Vagina (tissue), 2 donors: ENCODE data around the gene TTC23. TPM values are rescaled to one million over a fixed set of nuclear protein-coding genes. Genes with fewer than 3 reads are reported as not detected.
"Not testable (repeated sequence)": the region's sequence is repeated elsewhere in the genome, so short reads cannot be mapped to it uniquely, and the experiment has no call there.

Experiments used
- DNase-seq, 2 donors: peaks; one replicate each; pipeline ENCODE4 v3.0.0-alpha.2; 2017; ENCODE audit errors: extremely low spot score in 2 of 2
- H3K27ac ChIP-seq: fragments of 200-600 bp; sonication (generic); one replicate; pipeline ENCODE4 v1.5.1; 2019
- H3K27me3 ChIP-seq: fragments of 200-600 bp; sonication (generic); one replicate; pipeline ENCODE4 v1.5.1; 2019
- H3K36me3 ChIP-seq, 2 donors: fragments of 200-600 bp; sonication (generic); one replicate each; pipeline ENCODE4 v1.5.1; 2017 to 2019
- H3K4me1 ChIP-seq: fragments of 200-600 bp; sonication (generic); one replicate; pipeline ENCODE4 v1.5.1; 2019
- H3K4me3 ChIP-seq, 2 donors: fragments of 200-600 bp; sonication (generic); 1 replicate in 1 of 2; 2 replicates in 1 of 2; pipeline ENCODE4 v1.5.1; 2016 to 2019
- H3K9me3 ChIP-seq: fragments of 200-600 bp; sonication (generic); one replicate; pipeline ENCODE4 v1.5.1; 2019
- POLR2A ChIP-seq, 2 donors: fragments of 450-650 bp; IDR thresholded peaks; one replicate each; pipeline ENCODE4 v1.6.1; 2017; ENCODE audit warnings: antibody characterized with exemption in 2 of 2, mild to moderate bottlenecking in 2 of 2, moderate library complexity in 2 of 2
- POLR2AphosphoS5 ChIP-seq, 2 donors: sonication (generic); formaldehyde crosslinking; IDR thresholded peaks; one replicate each; pipeline ENCODE4 v1.9.0; 2017; ENCODE audit warnings: antibody characterized with exemption in 2 of 2, mild to moderate bottlenecking in 2 of 2, low read depth in 1 of 2; ENCODE audit not compliant: insufficient read depth in 1 of 2
- intact Hi-C: fragments of 100-400 bp; cut with DNase I; formaldehyde crosslinking; loops from one replicate; pipeline ENCODE4 v1.15.1; 2023
- total RNA-seq: library from RNA; depleted of rRNA; stranded (reverse); fragments of >200 nt; gene quantifications from one replicate; pipeline ENCODE4 v1.2.3, GENCODE V29; 2016
- TF ChIP-seq, protein P1 (sequence below), 3 experiments: fragments of 450-650 bp in 2 of 3; fragments of 200-600 bp in 1 of 3; sonication (generic) in 1 of 3; IDR thresholded peaks; one replicate each; pipeline ENCODE4 v1.5.1; 2017 to 2019; ENCODE audit warnings: antibody characterized with exemption in 3 of 3, mild to moderate bottlenecking in 2 of 3, moderate library complexity in 2 of 3

The TTC23 gene
- total RNA-seq, 1 donor from 2014 or later: 64.1 TPM

- Histone ChIP-seq H3K36me3 (peaks cover 0 to 14% of the 10 kb centered on the region in 2 donors), H3K4me1 (peaks cover 17% of the 10 kb centered on the region), H3K27ac (no peak overlapping the region), H3K9me3 (no peaks in the 10 kb centered on the region), H3K27me3 (no peaks in the 10 kb centered on the region), H3K4me3 (no peak overlapping the region)
- no peak for TF ChIP-seq POLR2A (IDR thresholded peaks at IDR 0.05)
- no peak for TF ChIP-seq POLR2AphosphoS5 (IDR thresholded peaks at IDR 0.05; ENCODE audit: insufficient read depth in 1 of 2, low read depth in 1 of 2)
- TF ChIP-seq, protein P1, sequence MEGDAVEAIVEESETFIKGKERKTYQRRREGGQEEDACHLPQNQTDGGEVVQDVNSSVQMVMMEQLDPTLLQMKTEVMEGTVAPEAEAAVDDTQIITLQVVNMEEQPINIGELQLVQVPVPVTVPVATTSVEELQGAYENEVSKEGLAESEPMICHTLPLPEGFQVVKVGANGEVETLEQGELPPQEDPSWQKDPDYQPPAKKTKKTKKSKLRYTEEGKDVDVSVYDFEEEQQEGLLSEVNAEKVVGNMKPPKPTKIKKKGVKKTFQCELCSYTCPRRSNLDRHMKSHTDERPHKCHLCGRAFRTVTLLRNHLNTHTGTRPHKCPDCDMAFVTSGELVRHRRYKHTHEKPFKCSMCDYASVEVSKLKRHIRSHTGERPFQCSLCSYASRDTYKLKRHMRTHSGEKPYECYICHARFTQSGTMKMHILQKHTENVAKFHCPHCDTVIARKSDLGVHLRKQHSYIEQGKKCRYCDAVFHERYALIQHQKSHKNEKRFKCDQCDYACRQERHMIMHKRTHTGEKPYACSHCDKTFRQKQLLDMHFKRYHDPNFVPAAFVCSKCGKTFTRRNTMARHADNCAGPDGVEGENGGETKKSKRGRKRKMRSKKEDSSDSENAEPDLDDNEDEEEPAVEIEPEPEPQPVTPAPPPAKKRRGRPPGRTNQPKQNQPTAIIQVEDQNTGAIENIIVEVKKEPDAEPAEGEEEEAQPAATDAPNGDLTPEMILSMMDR (IDR thresholded peaks at IDR 0.05): no peak
- intact Hi-C loops: no loop called here
- no peak for DNase-seq
Measured at GRCh38 chr15:99241752-99242151, 7.6 kb downstream of the TTC23 start.

GRCh38 chr15:99239545-99240198 lies 9.7 kb downstream of the TTC23 start:
- DNase-seq: no peak
- TF ChIP-seq POLR2AphosphoS5 (IDR thresholded peaks at IDR 0.05; ENCODE audit: insufficient read depth in 1 of 2, low read depth in 1 of 2) (no peak), POLR2A (IDR thresholded peaks at IDR 0.05) (no peak)
- TF ChIP-seq, protein P1 (IDR thresholded peaks at IDR 0.05): no peak
- peaks cover 0 to 14% of the 10 kb centered on the region in 2 donors for H3K36me3 ChIP-seq
- peaks cover 8% of the 10 kb centered on the region for H3K4me1 ChIP-seq
- no peaks in the 10 kb centered on the region for H3K9me3 ChIP-seq
- no peaks in the 10 kb centered on the region for H3K27me3 ChIP-seq
- intact Hi-C loops: no loop called here
- no peak overlapping the region for H3K4me3 ChIP-seq
- no peak overlapping the region for H3K27ac ChIP-seq

GRCh38 chr15:99238849-99239248 lies 10.5 kb downstream of the TTC23 start:
- intact Hi-C loops: no loop called here
- Histone ChIP-seq H3K4me3 (no peak overlapping the region), H3K27me3 (no peaks in the 10 kb centered on the region), H3K9me3 (no peaks in the 10 kb centered on the region), H3K27ac (no peak overlapping the region), H3K36me3 (peaks cover 0 to 14% of the 10 kb centered on the region in 2 donors), H3K4me1 (peaks cover 8% of the 10 kb centered on the region)
- TF ChIP-seq POLR2A (IDR thresholded peaks at IDR 0.05) (no peak), POLR2AphosphoS5 (IDR thresholded peaks at IDR 0.05; ENCODE audit: insufficient read depth in 1 of 2, low read depth in 1 of 2) (no peak)
- TF ChIP-seq, protein P1 (IDR thresholded peaks at IDR 0.05): no peak
- DNase-seq: no peak

DNA sequence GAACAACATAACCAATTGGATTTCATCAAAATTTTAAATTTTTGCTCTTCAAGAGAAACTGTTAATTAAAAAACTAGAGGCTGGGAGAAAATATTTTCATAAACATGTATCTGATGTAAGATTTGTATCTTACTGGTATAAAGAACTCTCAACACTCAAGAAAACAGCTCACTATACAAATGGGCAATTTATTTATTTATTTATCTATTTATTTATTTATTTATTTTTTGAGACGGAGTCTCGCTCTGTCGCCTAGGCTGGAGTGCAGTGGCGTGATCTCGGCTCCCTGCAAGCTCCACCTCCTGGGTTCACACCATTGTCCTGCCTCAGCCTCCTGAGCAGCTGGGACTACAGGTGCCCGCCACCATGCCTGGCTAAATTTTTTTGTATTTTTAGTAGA lies 15.2 kb downstream of the TTC23 start:
- H3K27ac ChIP-seq, DNase-seq, H3K36me3 ChIP-seq, H3K4me3 ChIP-seq, intact Hi-C loops, H3K4me1 ChIP-seq, H3K9me3 ChIP-seq, H3K27me3 ChIP-seq: not testable (repeated sequence)

DNA sequence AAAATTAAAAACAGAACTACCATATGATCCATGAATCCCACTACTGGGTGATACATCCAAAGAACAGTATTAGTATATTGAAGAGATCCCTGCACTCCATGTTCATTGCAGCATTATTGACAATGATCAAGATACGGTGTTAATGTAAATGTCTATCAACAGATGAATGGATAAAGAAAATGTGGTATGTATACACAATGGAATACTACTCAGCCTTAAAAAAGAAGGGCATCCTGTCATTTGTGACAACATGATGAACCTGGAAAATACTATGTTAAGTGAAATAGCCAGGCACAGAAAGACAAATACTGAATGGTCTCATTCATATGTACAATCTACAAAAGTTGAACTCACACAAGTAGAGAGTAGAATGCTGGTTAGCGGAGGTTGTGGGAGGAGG lies 16.6 kb downstream of the TTC23 start:
- Histone ChIP-seq H3K36me3 (peaks cover 0 to 6% of the 10 kb centered on the region in 2 donors), H3K9me3 (no peaks in the 10 kb centered on the region), H3K27ac (no peak overlapping the region), H3K4me3 (no peak overlapping the region), H3K4me1 (no peaks in the 10 kb centered on the region), H3K27me3 (no peaks in the 10 kb centered on the region)
- intact Hi-C loops: no loop called here
- no peak for DNase-seq
- no peak for TF ChIP-seq POLR2AphosphoS5 (IDR thresholded peaks at IDR 0.05; ENCODE audit: insufficient read depth in 1 of 2, low read depth in 1 of 2)

GRCh38 chr15:99230867-99231266 lies 18.5 kb downstream of the TTC23 start:
- intact Hi-C loops: no loop called here
- Histone ChIP-seq H3K36me3 (peaks cover 0 to 8% of the 10 kb centered on the region in 2 donors), H3K4me1 (no peaks in the 10 kb centered on the region), H3K27me3 (no peaks in the 10 kb centered on the region), H3K4me3 (no peak overlapping the region), H3K9me3 (no peaks in the 10 kb centered on the region), H3K27ac (no peak overlapping the region)
- DNase-seq: no peak
- TF ChIP-seq, protein P1 (IDR thresholded peaks at IDR 0.05): no peak
- no peak for TF ChIP-seq POLR2A (IDR thresholded peaks at IDR 0.05)
- no peak for TF ChIP-seq POLR2AphosphoS5 (IDR thresholded peaks at IDR 0.05; ENCODE audit: insufficient read depth in 1 of 2, low read depth in 1 of 2)
